Ascending aorta (tissue), 2 donors: ENCODE measurements around the gene TMEM186. TPM values are rescaled to one million over a fixed set of nuclear protein-coding genes. Genes with fewer than 3 reads are reported as not detected.

ENCODE experiments used
- DNase-seq, 2 donors: peaks; one replicate each; pipeline ENCODE4 v3.0.0-alpha.2; 2019; ENCODE audit warnings: low spot score in 2 of 2
- H3K27ac ChIP-seq, 2 donors: fragments of 200-600 bp; sonication (generic); one replicate each; pipeline ENCODE4 v1.5.1; 2016 to 2017; ENCODE audit warnings: mild to moderate bottlenecking in 1 of 2
- H3K27me3 ChIP-seq: fragments of 200-600 bp; sonication (generic); one replicate; pipeline ENCODE4 v1.5.1; 2017
- H3K36me3 ChIP-seq, 2 donors: fragments of 200-600 bp; sonication (generic); one replicate each; pipeline ENCODE4 v1.5.1; 2016
- H3K4me1 ChIP-seq, 2 donors: fragments of 200-600 bp; sonication (generic); one replicate each; pipeline ENCODE4 v1.5.1; 2016 to 2017; ENCODE audit warnings: mild to moderate bottlenecking in 1 of 2
- H3K4me3 ChIP-seq, 2 donors: fragments of 200-600 bp; sonication (generic); one replicate each; pipeline ENCODE4 v1.5.1; 2016 to 2017; ENCODE audit warnings: mild to moderate bottlenecking in 1 of 2
- H3K9me3 ChIP-seq, 2 donors: fragments of 200-600 bp; sonication (generic); one replicate each; pipeline ENCODE4 v1.5.1; 2016
- CTCF ChIP-seq, 3 experiments: fragments of 200-600 bp in 2 of 3; fragments of 450-650 bp in 1 of 3; sonication (generic) in 2 of 3; IDR thresholded peaks; one replicate each; pipeline ENCODE4 v1.5.1; 2016 to 2019; ENCODE audit warnings: antibody characterized with exemption in 3 of 3, mild to moderate bottlenecking in 1 of 3, moderate library complexity in 1 of 3
- intact Hi-C: fragments of 100-400 bp; cut with DNase I; formaldehyde crosslinking; loops from one replicate; pipeline ENCODE4 v1.15.1; 2023
- total RNA-seq: library from RNA; depleted of rRNA; stranded (reverse); fragments of >200 nt; gene quantifications from one replicate; pipeline ENCODE4 v1.1.0, GENCODE V29; 2016

The TMEM186 gene
- total RNA-seq, 1 donor from 2014 or later: 1.5 TPM

- peaks cover 8 to 11% of the 10 kb centered on the region in 2 donors for H3K36me3 ChIP-seq
- no peaks in the 10 kb centered on the region for H3K4me1 ChIP-seq
- H3K27me3 ChIP-seq: no peaks in the 10 kb centered on the region
- H3K4me3 ChIP-seq: no peak overlapping the region
- H3K9me3 ChIP-seq: no peaks in the 10 kb centered on the region
- no peak for TF ChIP-seq CTCF (IDR thresholded peaks at IDR 0.05)
- intact Hi-C loops: no loop called here
- H3K27ac ChIP-seq: no peak overlapping the region
- DNase-seq: no peak
Observed at GRCh38 chr16:8782673-8783072, 14.8 kb downstream of the TMEM186 start.

GRCh38 chr16:8781797-8782196 is 15.6 kb downstream of the TMEM186 start:
- TF ChIP-seq CTCF (IDR thresholded peaks at IDR 0.05): no peak
- no peaks in the 10 kb centered on the region for H3K9me3 ChIP-seq
- H3K36me3 ChIP-seq: peaks cover 14% of the 10 kb centered on the region in 2 donors
- no peaks in the 10 kb centered on the region for H3K27me3 ChIP-seq
- no peak overlapping the region for H3K4me3 ChIP-seq
- H3K4me1 ChIP-seq: no peaks in the 10 kb centered on the region
- no peak overlapping the region for H3K27ac ChIP-seq
- no peak for DNase-seq
- intact Hi-C loops: no loop called here

GRCh38 chr16:8777217-8777616 is 20.2 kb downstream of the TMEM186 start:
- H3K36me3 ChIP-seq: peaks cover 14 to 37% of the 10 kb centered on the region in 2 donors
- H3K27ac ChIP-seq: no peak overlapping the region
- TF ChIP-seq CTCF (IDR thresholded peaks at IDR 0.05): no peak
- no peaks in the 10 kb centered on the region for H3K9me3 ChIP-seq
- no peaks in the 10 kb centered on the region for H3K27me3 ChIP-seq
- no peak overlapping the region for H3K4me3 ChIP-seq
- H3K4me1 ChIP-seq: no peaks in the 10 kb centered on the region
- no peak for DNase-seq
- intact Hi-C loops: no loop called here

- Histone ChIP-seq H3K27me3 (no peaks in the 10 kb centered on the region), H3K4me1 (no peaks in the 10 kb centered on the region), H3K27ac (no peak overlapping the region), H3K9me3 (no peaks in the 10 kb centered on the region), H3K4me3 (no peak overlapping the region), H3K36me3 (peaks cover 14 to 41% of the 10 kb centered on the region in 2 donors)
- DNase-seq: no peak
- TF ChIP-seq CTCF (IDR thresholded peaks at IDR 0.05): no peak
- intact Hi-C loops: no loop called here
Observed at GRCh38 chr16:8776129-8776584, 21.3 kb downstream of the TMEM186 start.

GRCh38 chr16:8775359-8775758 is 22.1 kb downstream of the TMEM186 start:
- Histone ChIP-seq H3K4me1 (no peaks in the 10 kb centered on the region), H3K27me3 (no peaks in the 10 kb centered on the region), H3K4me3 (no peak overlapping the region), H3K27ac (no peak overlapping the region), H3K9me3 (no peaks in the 10 kb centered on the region), H3K36me3 (peaks cover 14 to 41% of the 10 kb centered on the region in 2 donors)
- DNase-seq: no peak
- no peak for TF ChIP-seq CTCF (IDR thresholded peaks at IDR 0.05)
- intact Hi-C loops: no loop called here

- intact Hi-C loops: no loop called here
- no peaks in the 10 kb centered on the region for H3K9me3 ChIP-seq
- no peak overlapping the region for H3K27ac ChIP-seq
- H3K4me3 ChIP-seq: no peak overlapping the region
- DNase-seq: no peak
- TF ChIP-seq CTCF (IDR thresholded peaks at IDR 0.05): no peak
- no peaks in the 10 kb centered on the region for H3K27me3 ChIP-seq
- H3K4me1 ChIP-seq: no peaks in the 10 kb centered on the region
- H3K36me3 ChIP-seq: peaks cover 14 to 36% of the 10 kb centered on the region in 2 donors
Observed at GRCh38 chr16:8774208-8774607, 23.2 kb downstream of the TMEM186 start.
